H1 (cell line): ENCODE measurements around the gene EXOC1. TPM values are rescaled to one million over a fixed set of nuclear protein-coding genes. Genes with fewer than 3 reads are reported as not detected.

ENCODE experiments used
- CTCF ChIA-PET: fragments of 300-600 bp; sonication (Branson Sonifier 250); formaldehyde crosslinking; loops from one replicate; lab custom pipeline; 2021; ENCODE audit not compliant: partially characterized antibody; lab: Charles Lee
- POLR2A ChIA-PET: fragments of 300-600 bp; sonication (Branson Sonifier 250); formaldehyde crosslinking; loops from one replicate; lab custom pipeline; 2021; ENCODE audit warnings: inconsistent platforms; ENCODE audit not compliant: partially characterized antibody; lab: Charles Lee
- DNase-seq, 2 experiments: peaks; one replicate each; pipeline versions ENCODE4 v3.0.0 to v3.0.0-alpha.2; 2010 to 2022; ENCODE audit warnings: low spot score in 2 of 2, low read depth in 1 of 2, mixed read lengths in 1 of 2
- FAIRE-seq: peaks from 2 replicates; lab custom pipeline; 2011; peaks lifted over from hg19 to GRCh38; lab: Jason Lieb, UNC
- H2AFZ ChIP-seq: 2 replicates; pipeline ENCODE4 v1.8.1; 2012; ENCODE audit warnings: low read length, inconsistent platforms
- H2AK5ac ChIP-seq: 2 replicates; pipeline ENCODE4 v1.6.1; 2013; ENCODE audit warnings: low read depth, low read length
- H2BK120ac ChIP-seq: replicated peaks from 2 replicates; pipeline ENCODE3; 2013; ENCODE audit warnings: low read depth, low read length, inconsistent platforms
- H2BK12ac ChIP-seq: 2 replicates; pipeline ENCODE4 v1.6.1; 2013; ENCODE audit warnings: low read depth, low read length
- H2BK15ac ChIP-seq: 2 replicates; pipeline ENCODE4 v1.6.1; 2013; ENCODE audit warnings: low read length
- H2BK20ac ChIP-seq: 2 replicates; pipeline ENCODE4 v1.6.1; 2013; ENCODE audit warnings: low read length
- H2BK5ac ChIP-seq: 2 replicates; pipeline ENCODE4 v1.6.1; 2013; ENCODE audit warnings: low read depth, low read length
- H3K14ac ChIP-seq: 2 replicates; pipeline ENCODE4 v1.6.1; 2013; ENCODE audit warnings: inconsistent platforms; ENCODE audit not compliant: insufficient read length
- H3K18ac ChIP-seq: 2 replicates; pipeline ENCODE4 v1.6.1; 2013; ENCODE audit warnings: low read length; ENCODE audit errors: extremely low read depth
- H3K23ac ChIP-seq: 2 replicates; pipeline ENCODE4 v1.6.1; 2013; ENCODE audit warnings: inconsistent platforms; ENCODE audit not compliant: insufficient read length
- H3K23me2 ChIP-seq: 2 replicates; pipeline ENCODE4 v1.6.1; 2013; ENCODE audit warnings: low read depth, low read length
- H3K27ac ChIP-seq: 2 replicates; pipeline ENCODE4 v1.6.1; 2011; ENCODE audit warnings: low read depth, low read length, inconsistent platforms
- H3K27me3 ChIP-seq, 4 experiments: replicated peaks in 1 of 4; 1 replicate in 1 of 4; 2 replicates in 3 of 4; pipeline versions ENCODE4 v1.6.1 to v1.8.1; 2011 to 2013; ENCODE audit warnings: low read length in 3 of 4, mild to moderate bottlenecking in 3 of 4, inconsistent platforms in 2 of 4, mixed read lengths in 2 of 4, moderate library complexity in 1 of 4; ENCODE audit not compliant: control insufficient read depth in 3 of 4, insufficient read depth in 3 of 4; ENCODE audit errors: extremely low read depth in 1 of 4
- H3K36me3 ChIP-seq, 4 experiments: 2 replicates each; pipeline versions ENCODE4 v1.6.1 to v1.8.1; 2011 to 2013; ENCODE audit warnings: mild to moderate bottlenecking in 4 of 4, low read length in 3 of 4, moderate library complexity in 2 of 4, control low read depth in 1 of 4, inconsistent platforms in 1 of 4; ENCODE audit not compliant: insufficient read depth in 4 of 4, control insufficient read depth in 2 of 4
- H3K4ac ChIP-seq: replicated peaks from 2 replicates; pipeline ENCODE3; 2013; ENCODE audit warnings: low read length, low read depth, mixed read lengths, inconsistent platforms; ENCODE audit not compliant: insufficient read length
- H3K4me1 ChIP-seq, 4 experiments: replicated peaks in 1 of 4; 1 replicate in 1 of 4; 2 replicates in 3 of 4; pipeline versions ENCODE4 v1.6.1 to v1.8.1; 2011 to 2013; ENCODE audit warnings: low read length in 3 of 4, inconsistent platforms in 2 of 4, mixed read lengths in 1 of 4; ENCODE audit not compliant: insufficient read depth in 4 of 4, control insufficient read depth in 3 of 4
- H3K4me2 ChIP-seq, 2 experiments: 2 replicates each; pipeline versions ENCODE4 v1.6.1 to v1.8.1; 2011 to 2013; ENCODE audit warnings: low read depth in 2 of 2, low read length in 2 of 2, control low read depth in 1 of 2, inconsistent platforms in 1 of 2, mild to moderate bottlenecking in 1 of 2; ENCODE audit not compliant: insufficient read depth in 1 of 2
- H3K4me3 ChIP-seq, 4 experiments: fragments of 200-600, 300-600 bp in 1 of 4; sonication (generic), shearing (Covaris generic), sonication (Bioruptor Twin) in 1 of 4; 2 replicates each; pipeline versions ENCODE4 v1.5.1 to v1.8.1; 2011 to 2016; ENCODE audit warnings: low read length in 4 of 4, low read depth in 3 of 4, control low read depth in 2 of 4, inconsistent platforms in 2 of 4, mild to moderate bottlenecking in 2 of 4, mixed read lengths in 1 of 4, moderate library complexity in 1 of 4; ENCODE audit not compliant: insufficient read depth in 2 of 4; ENCODE audit errors: extremely low read depth in 1 of 4
- H3K56ac ChIP-seq: replicated peaks from 2 replicates; pipeline ENCODE3; 2013; ENCODE audit warnings: low read depth, mild to moderate bottlenecking, mixed read lengths, low read length, inconsistent platforms; ENCODE audit not compliant: insufficient read length
- H3K79me1 ChIP-seq: 2 replicates; pipeline ENCODE4 v1.6.1; 2013; ENCODE audit warnings: low read depth, low read length, control low read depth
- H3K79me2 ChIP-seq, 2 experiments: 2 replicates each; pipeline versions ENCODE4 v1.6.1 to v1.8.1; 2012 to 2013; ENCODE audit warnings: low read length in 2 of 2, mild to moderate bottlenecking in 2 of 2, inconsistent platforms in 1 of 2; ENCODE audit not compliant: insufficient read depth in 2 of 2, control insufficient read depth in 1 of 2
- H3K9ac ChIP-seq, 4 experiments: replicated peaks in 1 of 4; 1 replicate in 1 of 4; 2 replicates in 3 of 4; pipeline versions ENCODE4 v1.6.1 to v1.8.1; 2011 to 2013; ENCODE audit warnings: low read depth in 3 of 4, low read length in 3 of 4, control low read depth in 2 of 4, mild to moderate bottlenecking in 2 of 4, moderate library complexity in 2 of 4, inconsistent platforms in 1 of 4; ENCODE audit errors: extremely low read depth in 1 of 4
- H3K9me3 ChIP-seq, 2 experiments: 2 replicates each; pipeline versions ENCODE4 v1.6.1 to v1.8.1; 2012 to 2013; ENCODE audit warnings: mild to moderate bottlenecking in 2 of 2, moderate library complexity in 2 of 2, control low read depth in 1 of 2, inconsistent platforms in 1 of 2, low read depth in 1 of 2, low read length in 1 of 2, mixed read lengths in 1 of 2; ENCODE audit not compliant: insufficient read depth in 2 of 2
- H4K20me1 ChIP-seq, 2 experiments: replicated peaks in 1 of 2; 2 replicates each; pipeline versions ENCODE3 to v1.8.1; 2011 to 2013; ENCODE audit warnings: inconsistent platforms in 2 of 2, low read length in 2 of 2, mild to moderate bottlenecking in 1 of 2; ENCODE audit not compliant: insufficient read depth in 2 of 2, control insufficient read depth in 1 of 2
- H4K5ac ChIP-seq: 2 replicates; pipeline ENCODE4 v1.6.1; 2013; ENCODE audit warnings: low read length, low read depth, mixed read lengths, inconsistent platforms; ENCODE audit not compliant: insufficient read length
- H4K8ac ChIP-seq: 2 replicates; pipeline ENCODE4 v1.8.0; 2013; ENCODE audit warnings: mild to moderate bottlenecking, moderate library complexity, low read length, inconsistent platforms; ENCODE audit not compliant: insufficient read depth; ENCODE audit errors: extremely low read depth
- H4K91ac ChIP-seq: replicated peaks from 2 replicates; pipeline ENCODE3; 2013; ENCODE audit warnings: low read length, mixed read lengths, inconsistent platforms; ENCODE audit not compliant: insufficient read length
- BRCA1 ChIP-seq: IDR thresholded peaks from 2 replicates; pipeline ENCODE4 v1.6.1; 2012; ENCODE audit warnings: low read depth, low read length, improper control_type of control experiment
- CEBPB ChIP-seq: IDR thresholded peaks from 2 replicates; pipeline ENCODE4 v1.6.1; 2012; ENCODE audit warnings: low read depth, low read length
- EZH2 ChIP-seq: fragments of 200-600 bp; sonication (generic); IDR thresholded peaks from 2 replicates; pipeline ENCODE4 v1.7.1; 2012; ENCODE audit warnings: low read depth, mild to moderate bottlenecking, moderate library complexity, low read length, inconsistent platforms; ENCODE audit not compliant: severe bottlenecking
- GTF2F1 ChIP-seq: IDR thresholded peaks from 2 replicates; pipeline ENCODE4 v1.6.1; 2012; ENCODE audit warnings: low read depth, low read length, improper control_type of control experiment, borderline replicate concordance
- JUN ChIP-seq: IDR thresholded peaks from 2 replicates; pipeline ENCODE4 v1.6.1; 2011; ENCODE audit warnings: low read depth, mild to moderate bottlenecking, improper control_type of control experiment, low read length
- KDM4A ChIP-seq: IDR thresholded peaks from one replicate; pipeline ENCODE4 v1.7.1; 2012; ENCODE audit warnings: low read depth, mild to moderate bottlenecking, moderate library complexity, low read length, inconsistent platforms; ENCODE audit not compliant: severe bottlenecking
- RNF2 ChIP-seq: fragments of 200-900, 300-1000 bp; sonication (generic); IDR thresholded peaks from 2 replicates; pipeline ENCODE4 v1.7.1; 2016; ENCODE audit warnings: borderline replicate concordance, low read depth, mild to moderate bottlenecking, antibody characterized with exemption, low read length; ENCODE audit not compliant: poor library complexity, severe bottlenecking; ENCODE audit errors: missing control alignments
- TAF1 ChIP-seq: IDR thresholded peaks from 2 replicates; pipeline ENCODE4 v1.6.1; 2011; ENCODE audit warnings: mild to moderate bottlenecking, low read depth, low read length
- TBP ChIP-seq: IDR thresholded peaks from 2 replicates; pipeline ENCODE4 v1.6.1; 2011; ENCODE audit warnings: low read depth, low read length, improper control_type of control experiment
- WGBS, 2 experiments: shearing (Covaris generic) in 1 of 2; methylation state at CpG; one replicate each; pipeline versions ENCODE4 v1.1.6 to v1.1.7; 2013 to 2015; ENCODE audit warnings: low lambda C conversion rate in 2 of 2, mixed read lengths in 2 of 2, inconsistent platforms in 1 of 2, low coverage in 1 of 2, missing lambda C conversion rate in 1 of 2; ENCODE audit not compliant: insufficient replicate concordance in 2 of 2, insufficient coverage in 1 of 2, insufficient read length in 1 of 2; ENCODE audit errors: extremely low coverage in 1 of 2, missing lambda C conversion rate in 1 of 2; 5-methylcytosine and 5-hydroxymethylcytosine counted together
- polyA plus RNA-seq, 7 experiments: library from polyadenylated mRNA; depleted of rRNA in 3 of 7; stranded (reverse) in 5 of 7; unstranded in 2 of 7; fragments of >200 nt in 5 of 7; fragments of 200-250 nt in 2 of 7; gene quantifications; 1 replicate in 5 of 7; 2 replicates in 1 of 7; 4 replicates in 1 of 7; pipeline versions ENCODE4 v1.2.1 to v1.2.3, GENCODE V29; 2011 to 2013; ENCODE audit warnings: missing spikeins in 2 of 7, mixed read lengths in 2 of 7
- total RNA-seq: library from RNA; stranded (reverse); fragmentation: NEBNext Ultra II Directional; extraction: Animal tissue kit (Norgen Biotek cat#: 25700); gene quantifications from 2 replicates; pipeline ENCODE4 v1.2.1, GENCODE V29; 2021
- TF ChIP-seq, protein P1 (sequence below): IDR thresholded peaks from 2 replicates; pipeline ENCODE4 v1.6.1; 2012; ENCODE audit warnings: low read length, inconsistent platforms

The EXOC1 gene
- total and polyA plus RNA-seq, 2 of the 8 experiments (the other 6 are each of a cell fraction or from before 2014, with no cell fraction given): 5.9 to 19.6 TPM

DNA sequence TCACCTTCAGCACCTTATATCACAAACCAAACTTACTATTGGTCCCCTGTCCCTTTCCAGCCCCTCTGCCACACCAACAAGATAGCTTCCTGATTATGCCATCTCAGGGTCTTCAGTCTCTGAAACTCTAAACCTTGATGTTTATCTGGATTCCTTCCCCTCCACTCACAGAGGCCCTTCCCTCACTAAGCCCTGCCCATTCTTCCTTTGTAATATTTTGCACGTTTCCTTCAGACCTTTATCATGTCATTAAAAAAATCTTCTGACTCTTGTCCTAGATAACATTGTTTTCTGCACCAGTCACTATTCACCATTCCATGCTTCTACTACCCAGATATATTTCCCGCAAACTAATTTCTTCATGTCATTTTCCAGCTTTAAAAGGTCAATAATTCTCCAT lies 77.6 kb downstream of the EXOC1 start:
- H2BK12ac ChIP-seq: no peak overlapping the region
- no peak overlapping the region for H2BK15ac ChIP-seq
- H3K4me1 ChIP-seq: peaks cover 0 to 3% (median 2%) of the 10 kb centered on the region in 4 experiments; a peak in 2 of 7 replicates
- no peaks in the 10 kb centered on the region for H3K9me3 ChIP-seq
- no peak overlapping the region for H4K8ac ChIP-seq
- no peaks in the 10 kb centered on the region for H3K27me3 ChIP-seq
- H3K23ac ChIP-seq: no peak overlapping the region
- H3K36me3 ChIP-seq: no peaks in the 10 kb centered on the region
- H3K23me2 ChIP-seq: no peaks in the 10 kb centered on the region
- no peak overlapping the region for H3K14ac ChIP-seq
- H3K4ac ChIP-seq: no peak overlapping the region
- no peak overlapping the region for H3K9ac ChIP-seq
- H3K79me2 ChIP-seq: no peaks in the 10 kb centered on the region
- no peak overlapping the region for H2BK120ac ChIP-seq
- no peak overlapping the region for H2AK5ac ChIP-seq
- no peak overlapping the region for H2BK20ac ChIP-seq
- no peak overlapping the region for H3K27ac ChIP-seq
- no peak overlapping the region for H2AFZ ChIP-seq
- WGBS, 2 experiments: 81% methylated on average over 2 of the region's 2 CpGs; no CpG with 5 or more reads in 1 of the 2 experiments
- no peaks in the 10 kb centered on the region for H4K20me1 ChIP-seq
- no peak overlapping the region for H4K5ac ChIP-seq
- H4K91ac ChIP-seq: no peak overlapping the region
- ChIA-PET POLR2A (no interaction called here), CTCF (interaction anchor here (1.1 to 4.4 kb wide), 2 partner anchors 16 to 18 kb away, joined by 3 to 18 read pairs; partner anchors contain the start of gene CEP135)
- no peak overlapping the region for H3K18ac ChIP-seq
- H3K4me2 ChIP-seq: no peak overlapping the region
- no peaks in the 10 kb centered on the region for H3K79me1 ChIP-seq
- no peak for DNase-seq
- TF ChIP-seq JUN (no peak), RNF2 (no peak), CEBPB (no peak), KDM4A (no peak), BRCA1 (no peak), TBP (no peak), EZH2 (no peak), TAF1 (no peak), GTF2F1 (no peak)
- TF ChIP-seq, protein P1, sequence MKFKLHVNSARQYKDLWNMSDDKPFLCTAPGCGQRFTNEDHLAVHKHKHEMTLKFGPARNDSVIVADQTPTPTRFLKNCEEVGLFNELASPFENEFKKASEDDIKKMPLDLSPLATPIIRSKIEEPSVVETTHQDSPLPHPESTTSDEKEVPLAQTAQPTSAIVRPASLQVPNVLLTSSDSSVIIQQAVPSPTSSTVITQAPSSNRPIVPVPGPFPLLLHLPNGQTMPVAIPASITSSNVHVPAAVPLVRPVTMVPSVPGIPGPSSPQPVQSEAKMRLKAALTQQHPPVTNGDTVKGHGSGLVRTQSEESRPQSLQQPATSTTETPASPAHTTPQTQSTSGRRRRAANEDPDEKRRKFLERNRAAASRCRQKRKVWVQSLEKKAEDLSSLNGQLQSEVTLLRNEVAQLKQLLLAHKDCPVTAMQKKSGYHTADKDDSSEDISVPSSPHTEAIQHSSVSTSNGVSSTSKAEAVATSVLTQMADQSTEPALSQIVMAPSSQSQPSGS: no peak
- TF ChIP-seq, all 59 proteins: peak for 0
- Histone ChIP-seq H3K4me3 (no peak overlapping the region), H2BK5ac (no peak overlapping the region), H3K56ac (no peak overlapping the region)
- no peak for FAIRE-seq
